Endothelial cell of umbilical vein (primary cell): ENCODE results near the gene DOCK4. TPM values are rescaled to one million over a fixed set of nuclear protein-coding genes. Genes with fewer than 3 reads are reported as not detected.

Experiments
- BruUV-seq: library from RNA; stranded (reverse); fragments of 400-500 nt; replicated peaks from 2 replicates; lab custom pipeline; 2021; lab: Mats Ljungman, UMichigan
- CTCF ChIA-PET: fragments of 300-600, 350-600 bp; sonication (Branson Sonifier 250); formaldehyde crosslinking; loops from one replicate; lab custom pipeline; 2021; ENCODE audit warnings: antibody characterized with exemption, inconsistent platforms; lab: Charles Lee
- POLR2A ChIA-PET: fragments of 300-600, 350-600 bp; sonication (Branson Sonifier 250); formaldehyde crosslinking; loops from one replicate; lab custom pipeline; 2021; ENCODE audit warnings: antibody characterized with exemption, inconsistent platforms; lab: Charles Lee
- DNase-seq: peaks from one replicate; pipeline ENCODE4 v3.0.0-alpha.2; 2011; ENCODE audit warnings: low read depth, low spot score
- FAIRE-seq: peaks from 2 replicates; lab custom pipeline; 2011; peaks lifted over from hg19 to GRCh38; lab: Jason Lieb, UNC
- H2AFZ ChIP-seq: 2 replicates; pipeline ENCODE4 v1.6.0; 2012; ENCODE audit warnings: low read depth, low read length, control low read depth, inconsistent platforms
- H3K27ac ChIP-seq: 2 replicates; pipeline ENCODE4 v1.5.1; 2011; ENCODE audit warnings: low read depth, mild to moderate bottlenecking, control low read depth, low read length, moderate library complexity; ENCODE audit not compliant: insufficient read depth
- H3K27me3 ChIP-seq, 2 experiments: 2 replicates each; pipeline versions ENCODE4 v1.6.0 to v1.6.1; 2011; ENCODE audit warnings: low read length in 2 of 2, mixed read lengths in 1 of 2; ENCODE audit not compliant: control insufficient read depth in 2 of 2, insufficient read depth in 2 of 2
- H3K36me3 ChIP-seq, 2 experiments: 2 replicates in 1 of 2; 3 replicates in 1 of 2; pipeline ENCODE4 v1.5.1; 2011; ENCODE audit warnings: low read length in 2 of 2, mild to moderate bottlenecking in 1 of 2, moderate library complexity in 1 of 2; ENCODE audit not compliant: control insufficient read depth in 2 of 2, insufficient read depth in 2 of 2; ENCODE audit errors: extremely low read depth in 1 of 2
- H3K4me1 ChIP-seq: 3 replicates; pipeline ENCODE4 v1.5.1; 2011; ENCODE audit warnings: mild to moderate bottlenecking, low read length; ENCODE audit not compliant: control insufficient read depth, insufficient read depth; ENCODE audit errors: extremely low read depth
- H3K4me2 ChIP-seq: 2 replicates; pipeline ENCODE4 v1.6.1; 2011; ENCODE audit warnings: low read length, control low read depth, mixed read lengths; ENCODE audit not compliant: insufficient read depth
- H3K4me3 ChIP-seq, 3 experiments: fragments of 200-600 bp in 1 of 3; sonication (generic), shearing (Covaris generic) in 1 of 3; replicated peaks in 1 of 3; 2 replicates each; pipeline ENCODE4 v1.5.1; 2011 to 2016; ENCODE audit warnings: control low read depth in 3 of 3, low read length in 3 of 3, mild to moderate bottlenecking in 2 of 3, inconsistent platforms in 1 of 3, low read depth in 1 of 3, moderate library complexity in 1 of 3; ENCODE audit not compliant: insufficient read depth in 1 of 3
- H3K79me2 ChIP-seq: 2 replicates; pipeline ENCODE4 v1.6.0; 2012; ENCODE audit warnings: low read length, inconsistent platforms; ENCODE audit not compliant: control insufficient read depth, insufficient read depth
- H3K9ac ChIP-seq: replicated peaks from 2 replicates; pipeline ENCODE3; 2011; ENCODE audit warnings: low read length, control low read depth; ENCODE audit not compliant: insufficient read depth; ENCODE audit errors: extremely low read depth
- H3K9me1 ChIP-seq: replicated peaks from 3 replicates; pipeline ENCODE4 v1.6.0; 2011; ENCODE audit warnings: mild to moderate bottlenecking, low read length; ENCODE audit not compliant: control insufficient read depth, insufficient read depth; ENCODE audit errors: extremely low read depth
- H3K9me3 ChIP-seq: replicated peaks from 2 replicates; pipeline ENCODE4 v1.5.1; 2012; ENCODE audit warnings: low read length, inconsistent platforms; ENCODE audit not compliant: control insufficient read depth, insufficient read depth
- H4K20me1 ChIP-seq: replicated peaks from 2 replicates; pipeline ENCODE3; 2011; ENCODE audit warnings: mild to moderate bottlenecking, low read length; ENCODE audit not compliant: control insufficient read depth, insufficient read depth; ENCODE audit errors: extremely low read depth
- FOS ChIP-seq: IDR thresholded peaks from 2 replicates; pipeline ENCODE4 v1.6.1; 2011; ENCODE audit warnings: mild to moderate bottlenecking, low read length, moderate library complexity, borderline replicate concordance; ENCODE audit not compliant: insufficient read depth
- GATA2 ChIP-seq: IDR thresholded peaks from 2 replicates; pipeline ENCODE4 v1.7.0; 2011; ENCODE audit warnings: low read depth, mild to moderate bottlenecking, moderate library complexity, mixed read lengths, low read length; ENCODE audit not compliant: insufficient read length, insufficient read depth
- POLR2A ChIP-seq: IDR thresholded peaks from 2 replicates; pipeline ENCODE4 v1.6.1; 2012; ENCODE audit warnings: low read depth, mild to moderate bottlenecking, control low read depth, low read length
- POLR2AphosphoS5 ChIP-seq: IDR thresholded peaks from 2 replicates; pipeline ENCODE4 v1.6.1; 2012; ENCODE audit warnings: low read depth, mild to moderate bottlenecking, control low read depth, low read length, moderate library complexity; ENCODE audit not compliant: insufficient read depth
- dilution Hi-C: fragments of 300-500 bp; cut with MboI; formaldehyde crosslinking; loops from one replicate; pipeline ENCODE4 v1.15.0; 2019; ENCODE audit warnings: low sequenced_read_pairs; ENCODE audit not compliant: extremely low pct_ligation_motif_present
- intact Hi-C: fragments of 100-400 bp; cut with micrococcal nuclease; formaldehyde crosslinking; loops from one replicate; pipeline ENCODE4 v1.10.0; 2022
- polyA plus RNA-seq, 4 experiments: library from polyadenylated mRNA; depleted of rRNA in 3 of 4; stranded (reverse) in 3 of 4; unstranded in 1 of 4; fragments of >200 nt; gene quantifications; 2 replicates each; pipeline versions ENCODE4 v1.2.1 to v1.2.3, GENCODE V29; 2011 to 2012; ENCODE audit warnings: missing spikeins in 1 of 4
- total RNA-seq: library from RNA; stranded (reverse); gene quantifications from 2 replicates; pipeline ENCODE4 v1.2.3, GENCODE V29; 2021
- TF ChIP-seq, protein P1 (sequence below): IDR thresholded peaks from 2 replicates; pipeline ENCODE4 v1.6.1; 2011; ENCODE audit not compliant: insufficient read depth, insufficient read length

Gene DOCK4
- total and polyA plus RNA-seq, 2 donors (not counting 3 experiments of a cell fraction or from before 2014, with no cell fraction given), result 47.4 to 164 TPM

DNA sequence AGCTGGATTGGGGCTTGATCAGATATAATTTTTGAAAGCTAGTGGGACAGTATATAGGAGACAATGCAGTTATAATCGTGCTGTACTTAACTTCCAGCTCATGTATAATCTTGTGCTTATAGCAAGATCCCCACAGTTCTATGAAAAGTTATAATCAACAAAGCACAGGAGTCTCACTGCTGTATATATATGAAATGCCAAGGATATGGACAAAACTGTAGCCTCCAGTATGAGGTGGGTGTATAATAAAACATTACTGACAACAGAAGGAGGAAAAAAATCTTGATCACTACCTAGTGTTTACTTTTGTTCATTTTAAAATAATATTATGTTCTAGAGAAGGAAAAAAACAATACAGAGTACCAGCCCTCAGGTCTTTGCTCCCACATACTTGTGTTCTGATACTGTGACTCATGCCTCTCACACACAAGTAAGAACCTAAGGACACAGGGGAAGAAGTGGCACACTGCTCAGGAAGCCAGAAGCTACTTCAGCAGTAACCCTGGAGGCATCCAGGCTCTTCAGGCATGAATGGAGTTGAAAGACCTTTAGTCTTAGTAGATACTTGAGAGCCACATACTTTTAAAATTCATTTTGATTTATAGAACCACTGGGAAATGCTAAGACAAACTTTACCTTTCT is 378.2 kb downstream of the DOCK4 start:
- Histone ChIP-seq H3K27ac (peak overlapping the region; percentile 54), H3K9ac (no peak overlapping the region), H2AFZ (no peak overlapping the region), H3K79me2 (peaks cover 4% of the 10 kb centered on the region), H3K36me3 (peaks cover 2 to 8% of the 10 kb centered on the region in 2 experiments), H3K27me3 (no peaks in the 10 kb centered on the region), H3K9me1 (no peaks in the 10 kb centered on the region), H3K4me3 (no peak overlapping the region), H4K20me1 (no peaks in the 10 kb centered on the region), H3K9me3 (no peaks in the 10 kb centered on the region), H3K4me1 (peaks cover 43% of the 10 kb centered on the region), H3K4me2 (peak overlapping the region; percentile 31)
- peak; percentile 92 for FAIRE-seq
- TF ChIP-seq GATA2, result no peak
- TF ChIP-seq, protein P1, sequence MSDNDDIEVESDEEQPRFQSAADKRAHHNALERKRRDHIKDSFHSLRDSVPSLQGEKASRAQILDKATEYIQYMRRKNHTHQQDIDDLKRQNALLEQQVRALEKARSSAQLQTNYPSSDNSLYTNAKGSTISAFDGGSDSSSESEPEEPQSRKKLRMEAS, result no peak
- TF ChIP-seq FOS, result peak; percentile 68
- peak; percentile 25 for TF ChIP-seq POLR2AphosphoS5
- no peak for TF ChIP-seq POLR2A
- ChIA-PET CTCF (interaction anchor here (0.9 to 2.3 kb wide), 2 partner anchors 10 to 27 kb away, joined by 3 to 12 read pairs; no protein-coding TSS in a partner anchor), POLR2A (no interaction called here)
- intact Hi-C loops (no loop called here), dilution Hi-C loops (no loop called here)
- DNase-seq, result peak; percentile 73
- no TSS peak for BruUV-seq

- DNase-seq, result no peak
- Histone ChIP-seq H3K4me1 (peaks cover 27% of the 10 kb centered on the region), H3K27me3 (no peaks in the 10 kb centered on the region), H3K9me1 (no peaks in the 10 kb centered on the region), H3K9me3 (no peaks in the 10 kb centered on the region), H3K36me3 (peaks cover 12 to 17% of the 10 kb centered on the region in 2 experiments), H4K20me1 (no peaks in the 10 kb centered on the region), H3K4me2 (no peak overlapping the region), H3K79me2 (peaks cover 4% of the 10 kb centered on the region), H3K9ac (no peak overlapping the region), H3K4me3 (no peak overlapping the region), H2AFZ (no peak overlapping the region), H3K27ac (no peak overlapping the region)
- TF ChIP-seq POLR2AphosphoS5, result no peak
- BruUV-seq, result no TSS peak
- POLR2A ChIA-PET, result no interaction called here
- dilution Hi-C loops (no loop called here), intact Hi-C loops (no loop called here)
- FAIRE-seq, result no peak
- CTCF ChIA-PET, result no interaction called here
Observed at GRCh38 chr7:111825046-111825445, 381.2 kb downstream of the DOCK4 start.
